GM12878 (cell line): Measurements from ENCODE around the gene FFAR2. TPM values are rescaled to one million over a fixed set of nuclear protein-coding genes. Genes with fewer than 3 reads are reported as not detected.
A peak's percentile ranks its signal among the peaks of the same experiment; 100 is the strongest.

Source experiments
- ATAC-seq: fragments of 200-7000 bp; cut with Tn5 transposase; 3 replicates; pipeline ENCODE4 v1.9.1; 2020; ENCODE audit warnings: mild to moderate bottlenecking, moderate library complexity
- BruUV-seq: library from RNA; stranded (reverse); fragments of 400-500 nt; replicated peaks from 2 replicates; lab custom pipeline; 2021; lab: Mats Ljungman, UMichigan
- CTCF ChIA-PET: fragments of 300-600 bp; sonication (Branson Sonifier 250); formaldehyde crosslinking; extraction: SDS; loops from one replicate; lab custom pipeline; 2021; ENCODE audit warnings: inconsistent platforms; lab: Yijun Ruan, JAX
- POLR2A ChIA-PET: fragments of 350-600 bp; formaldehyde crosslinking; extraction: SDS; loops from one replicate; lab custom pipeline; 2021; ENCODE audit warnings: inconsistent platforms; lab: Charles Lee
- RAD21 ChIA-PET: fragments of 300-600 bp; sonication (Branson Sonifier 250); formaldehyde crosslinking; loops from one replicate; lab custom pipeline; 2023; ENCODE audit warnings: antibody characterized with exemption; ENCODE audit not compliant: unreplicated experiment; lab: Charles Lee
- SMC1A ChIA-PET: fragments of 300-600 bp; sonication (Branson Sonifier 250); formaldehyde crosslinking; loops from one replicate; lab custom pipeline; 2023; ENCODE audit not compliant: unreplicated experiment, uncharacterized antibody; lab: Charles Lee
- DNase-seq: peaks from one replicate; pipeline ENCODE4 v3.0.0-alpha.2; 2011; ENCODE audit warnings: low read depth, low spot score
- FAIRE-seq: peaks from 3 replicates; lab custom pipeline; 2011; peaks lifted over from hg19 to GRCh38; lab: Jason Lieb, UNC
- H2AFZ ChIP-seq: 2 replicates; pipeline ENCODE4 v1.6.0; 2011; ENCODE audit warnings: low read depth, low read length, control low read depth; ENCODE audit not compliant: control insufficient read depth
- H3K27ac ChIP-seq: 2 replicates; pipeline ENCODE4 v1.5.1; 2011; ENCODE audit warnings: control low read depth; ENCODE audit not compliant: control insufficient read depth, insufficient read depth
- H3K27me3 ChIP-seq, 2 experiments: replicated peaks in 1 of 2; 2 replicates each; pipeline versions ENCODE4 v1.6.0 to v1.6.1; 2011; ENCODE audit warnings: low read length in 1 of 2; ENCODE audit not compliant: control insufficient read depth in 2 of 2, insufficient read depth in 2 of 2
- H3K36me3 ChIP-seq, 2 experiments: 2 replicates each; pipeline ENCODE4 v1.5.1; 2011; ENCODE audit warnings: low read length in 1 of 2; ENCODE audit not compliant: control insufficient read depth in 2 of 2, insufficient read depth in 2 of 2
- H3K4me1 ChIP-seq: 2 replicates; pipeline ENCODE4 v1.6.1; 2011; ENCODE audit warnings: mild to moderate bottlenecking, low read length, moderate library complexity, mixed read lengths; ENCODE audit not compliant: control insufficient read depth, insufficient read depth
- H3K4me2 ChIP-seq: 2 replicates; pipeline ENCODE4 v1.6.0; 2011; ENCODE audit warnings: control low read depth; ENCODE audit not compliant: control insufficient read depth, insufficient read depth
- H3K4me3 ChIP-seq: fragments of 200-600 bp; sonication (generic); 2 replicates; pipeline ENCODE4 v1.5.1; 2016
- H3K79me2 ChIP-seq: 2 replicates; pipeline ENCODE4 v1.6.0; 2011; ENCODE audit warnings: low read length; ENCODE audit not compliant: control insufficient read depth, insufficient read depth
- H3K9ac ChIP-seq: 2 replicates; pipeline ENCODE4 v1.8.0; 2011; ENCODE audit warnings: low read length, control low read depth, mixed read lengths; ENCODE audit not compliant: control insufficient read depth, insufficient read depth
- H3K9me3 ChIP-seq: replicated peaks from 3 replicates; pipeline ENCODE4 v1.5.1; 2011; ENCODE audit warnings: mild to moderate bottlenecking, low read length; ENCODE audit not compliant: control insufficient read depth, insufficient read depth
- H4K20me1 ChIP-seq: 2 replicates; pipeline ENCODE4 v1.6.0; 2011; ENCODE audit not compliant: control insufficient read depth, insufficient read depth
- EED ChIP-seq: sonication (generic); IDR thresholded peaks from 2 replicates; pipeline ENCODE4 v1.6.1; 2016; ENCODE audit warnings: antibody characterized with exemption, low read depth
- FOXM1 ChIP-seq: IDR thresholded peaks from 2 replicates; pipeline ENCODE4 v1.6.1; 2012; ENCODE audit warnings: low read depth, mild to moderate bottlenecking, inconsistent platforms, low read length, moderate library complexity
- HCFC1 ChIP-seq: fragments of 150-350 bp; IDR thresholded peaks from 2 replicates; pipeline ENCODE4 v1.6.1; 2014; ENCODE audit warnings: low read length
- IKZF2 ChIP-seq, 2 experiments: fragments of 450-650 bp; IDR thresholded peaks; 2 replicates each; pipeline ENCODE4 v1.6.1; 2017; ENCODE audit warnings: mild to moderate bottlenecking in 2 of 2, moderate library complexity in 2 of 2
- SP1 ChIP-seq: IDR thresholded peaks from one replicate; pipeline ENCODE4 v1.6.1; 2011; ENCODE audit warnings: low read depth, low read length
- TARDBP ChIP-seq: IDR thresholded peaks from 2 replicates; pipeline ENCODE4 v1.6.1; 2016; ENCODE audit warnings: borderline replicate concordance
- TBL1XR1 ChIP-seq: IDR thresholded peaks from 2 replicates; pipeline ENCODE4 v1.6.1; 2012; ENCODE audit warnings: low read depth, low read length, improper control_type of control experiment
- YY1 ChIP-seq: IDR thresholded peaks from 2 replicates; pipeline ENCODE4 v1.6.1; 2011; ENCODE audit warnings: low read depth, mild to moderate bottlenecking, low read length
- ZNF217 ChIP-seq: fragments of 450-650 bp; IDR thresholded peaks from 2 replicates; pipeline ENCODE4 v1.6.1; 2017; ENCODE audit warnings: antibody characterized with exemption, mild to moderate bottlenecking
- WGBS: methylation state at CpG from one replicate; pipeline ENCODE4 v1.1.6; 2016; ENCODE audit warnings: low lambda C conversion rate; ENCODE audit not compliant: insufficient replicate concordance, insufficient coverage; ENCODE audit errors: missing lambda C conversion rate; 5-methylcytosine and 5-hydroxymethylcytosine counted together
- in situ Hi-C: fragments of 300-500 bp; cut with MboI; formaldehyde crosslinking; loops from 9 replicates; pipeline ENCODE4 v1.14.3; 2018; ENCODE audit warnings: mixed read lengths
- intact Hi-C: fragments of 100-400 bp; cut with micrococcal nuclease; formaldehyde crosslinking; loops from one replicate; pipeline ENCODE4 v1.14.2; 2022; ENCODE audit not compliant: unreplicated experiment
- polyA plus RNA-seq, 11 experiments: library from polyadenylated mRNA; depleted of rRNA in 4 of 11; unstranded in 6 of 11; stranded (reverse) in 5 of 11; fragments of >200 nt; fragmentation: Nextera tagmentation in 4 of 11; fragmentation: Illumina TruSeq in 1 of 11; extraction: Ambion mirVana in 4 of 11; extraction: Trizol in 1 of 11; gene quantifications; 1 replicate in 1 of 11; 2 replicates in 10 of 11; pipeline versions ENCODE4 v1.2.1 to v1.2.3, GENCODE V29; 2011 to 2016; ENCODE audit warnings: inconsistent platforms in 2 of 11, missing spikeins in 2 of 11, low read depth in 1 of 11
- total RNA-seq, 4 experiments: library from RNA; depleted of rRNA in 3 of 4; stranded (reverse); fragments of >200 nt in 3 of 4; fragmentation: Illumina TruSeq in 1 of 4; extraction: Trizol in 1 of 4; gene quantifications; 2 replicates each; pipeline versions ENCODE4 v1.2.1 to v1.2.3, GENCODE V29; 2013 to 2021
- TF ChIP-seq, protein P1 (sequence below): fragments of 450-650 bp; IDR thresholded peaks from 2 replicates; pipeline ENCODE4 v1.6.1; 2016; ENCODE audit warnings: mild to moderate bottlenecking
- TF ChIP-seq, protein P2 (sequence below): fragments of 450-650 bp; IDR thresholded peaks from 2 replicates; pipeline ENCODE4 v1.6.1; 2016; ENCODE audit warnings: mild to moderate bottlenecking
- TF ChIP-seq, protein P3 (sequence below): fragments of 450-650 bp; IDR thresholded peaks from 2 replicates; pipeline ENCODE4 v1.6.1; 2017; ENCODE audit warnings: mild to moderate bottlenecking, low read depth, inconsistent platforms; ENCODE audit not compliant: poor library complexity, severe bottlenecking
- TF ChIP-seq, protein P4 (sequence below): fragments of 450-650 bp; IDR thresholded peaks from 2 replicates; pipeline ENCODE4 v1.6.1; 2017; ENCODE audit warnings: low read depth, mild to moderate bottlenecking, moderate library complexity
- TF ChIP-seq, protein P5 (sequence below): IDR thresholded peaks from 2 replicates; pipeline ENCODE4 v1.6.1; 2011; ENCODE audit warnings: borderline replicate concordance, low read depth, mild to moderate bottlenecking, moderate library complexity, low read length; ENCODE audit not compliant: insufficient read depth, poor library complexity, severe bottlenecking

Gene FFAR2
- total and polyA plus RNA-seq, 10 of the 15 experiments (the other 5 are each of a cell fraction or from before 2014, with no cell fraction given) = 0.05 to 4.0 (median 2.1) TPM

DNA sequence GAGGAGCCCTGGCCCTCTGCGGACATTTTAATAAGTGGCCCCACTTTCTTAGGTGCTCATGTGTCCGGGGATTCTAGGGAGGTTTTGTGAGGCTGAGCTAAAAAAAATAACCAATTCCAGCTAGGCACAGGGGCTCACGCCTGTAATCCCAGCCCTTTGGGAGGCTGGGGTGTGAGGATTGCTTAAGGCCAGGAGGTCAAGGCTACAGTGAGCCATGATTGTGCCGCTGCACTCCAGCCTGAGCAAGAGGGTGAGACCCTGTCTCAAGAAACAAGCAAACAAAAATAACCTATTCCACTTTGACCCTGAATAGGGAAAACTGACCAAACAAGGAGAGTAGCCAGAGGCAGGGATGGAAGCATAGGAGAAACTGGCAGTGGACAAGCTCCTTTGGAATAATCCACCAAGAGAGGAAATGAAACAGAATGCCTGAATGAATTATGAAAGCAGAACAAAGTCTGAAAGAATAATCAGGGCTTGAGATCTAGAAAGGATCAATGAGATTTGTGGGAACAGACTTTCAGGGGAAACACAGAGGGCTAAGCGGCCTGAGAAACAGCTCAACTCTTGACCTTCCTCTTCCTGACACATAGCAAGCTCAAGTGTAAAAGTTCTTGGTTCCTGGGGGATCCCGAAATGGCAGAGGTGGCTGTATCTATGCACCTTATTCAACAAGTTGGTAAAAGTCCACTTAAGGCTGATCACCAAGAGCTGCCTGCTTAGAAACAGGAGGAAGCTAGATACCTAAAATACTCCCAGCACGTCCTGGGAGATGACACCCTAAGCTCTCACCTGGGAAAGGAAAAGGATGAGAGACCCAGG lies 30.1 kb upstream of the FFAR2 start:
- no peak overlapping the region for H2AFZ ChIP-seq
- SMC1A ChIA-PET = interaction anchor here (0.6 to 13.1 kb wide), 20 partner anchors 11 to 284 kb away, joined by 3 to 237 read pairs (median 6); partner anchors contain the start of genes FFAR1, FFAR2 and FFAR3
- H4K20me1 ChIP-seq = no peaks in the 10 kb centered on the region
- peak overlapping the region; percentile 30 for H3K9ac ChIP-seq
- BruUV-seq = TSS peak; percentile 10
- peak overlapping the region; percentile 68 for H3K27ac ChIP-seq
- in situ Hi-C loops (no loop called here), intact Hi-C loops (loop anchor here (2.0 to 5.0 kb wide), 2 partner anchors 41 to 65 kb away; no protein-coding TSS in a partner anchor)
- DNase-seq (peak; percentile 88), ATAC-seq (peak; percentile 63), FAIRE-seq (peak; percentile 62)
- no peaks in the 10 kb centered on the region for H3K79me2 ChIP-seq
- peak overlapping the region; percentile 45 for H3K4me2 ChIP-seq
- RAD21 ChIA-PET = interaction anchor here (0.7 to 8.4 kb wide), 24 partner anchors 11 to 429 kb away, joined by 3 to 110 read pairs (median 7); partner anchors contain the start of genes FFAR1 and FFAR2
- CTCF ChIA-PET = interaction anchor here (0.8 to 8.8 kb wide), 16 partner anchors 11 to 102 kb away, joined by 3 to 86 read pairs (median 6); no protein-coding TSS in a partner anchor
- H3K36me3 ChIP-seq = no peaks in the 10 kb centered on the region
- H3K9me3 ChIP-seq = no peaks in the 10 kb centered on the region; the same call in 2 of the 3 replicates
- 41% methylated on average over 6 of the region's 7 CpGs for WGBS
- no peak overlapping the region; the same call in 1 of the 2 replicates for H3K4me3 ChIP-seq
- H3K27me3 ChIP-seq = no peaks in the 10 kb centered on the region
- H3K4me1 ChIP-seq = peaks cover 41% of the 10 kb centered on the region
- POLR2A ChIA-PET = interaction anchor here (1.0 to 6.6 kb wide), 17 partner anchors 10 to 97 kb away, joined by 3 to 67 read pairs (median 9); no protein-coding TSS in a partner anchor
- peak; percentile 90 for TF ChIP-seq FOXM1
- TF ChIP-seq TARDBP = no peak
- TF ChIP-seq, protein P1, sequence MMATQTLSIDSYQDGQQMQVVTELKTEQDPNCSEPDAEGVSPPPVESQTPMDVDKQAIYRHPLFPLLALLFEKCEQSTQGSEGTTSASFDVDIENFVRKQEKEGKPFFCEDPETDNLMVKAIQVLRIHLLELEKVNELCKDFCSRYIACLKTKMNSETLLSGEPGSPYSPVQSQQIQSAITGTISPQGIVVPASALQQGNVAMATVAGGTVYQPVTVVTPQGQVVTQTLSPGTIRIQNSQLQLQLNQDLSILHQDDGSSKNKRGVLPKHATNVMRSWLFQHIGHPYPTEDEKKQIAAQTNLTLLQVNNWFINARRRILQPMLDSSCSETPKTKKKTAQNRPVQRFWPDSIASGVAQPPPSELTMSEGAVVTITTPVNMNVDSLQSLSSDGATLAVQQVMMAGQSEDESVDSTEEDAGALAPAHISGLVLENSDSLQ = 0 out of 2 replicates have a peak, but pooled peaks have one; percentile 5
- TF ChIP-seq EED = peak; percentile 91
- 0 out of 2 replicates have a peak, but pooled peaks have one; percentile 70 for TF ChIP-seq TBL1XR1
- TF ChIP-seq HCFC1 = no peak
- peak; percentile 29 for TF ChIP-seq SP1
- TF ChIP-seq, protein P2, sequence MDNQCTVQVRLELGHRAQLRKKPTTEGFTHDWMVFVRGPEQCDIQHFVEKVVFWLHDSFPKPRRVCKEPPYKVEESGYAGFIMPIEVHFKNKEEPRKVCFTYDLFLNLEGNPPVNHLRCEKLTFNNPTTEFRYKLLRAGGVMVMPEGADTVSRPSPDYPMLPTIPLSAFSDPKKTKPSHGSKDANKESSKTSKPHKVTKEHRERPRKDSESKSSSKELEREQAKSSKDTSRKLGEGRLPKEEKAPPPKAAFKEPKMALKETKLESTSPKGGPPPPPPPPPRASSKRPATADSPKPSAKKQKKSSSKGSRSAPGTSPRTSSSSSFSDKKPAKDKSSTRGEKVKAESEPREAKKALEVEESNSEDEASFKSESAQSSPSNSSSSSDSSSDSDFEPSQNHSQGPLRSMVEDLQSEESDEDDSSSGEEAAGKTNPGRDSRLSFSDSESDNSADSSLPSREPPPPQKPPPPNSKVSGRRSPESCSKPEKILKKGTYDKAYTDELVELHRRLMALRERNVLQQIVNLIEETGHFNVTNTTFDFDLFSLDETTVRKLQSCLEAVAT = peak; percentile 41; the same call in 1 of the 2 replicates
- TF ChIP-seq, protein P3, sequence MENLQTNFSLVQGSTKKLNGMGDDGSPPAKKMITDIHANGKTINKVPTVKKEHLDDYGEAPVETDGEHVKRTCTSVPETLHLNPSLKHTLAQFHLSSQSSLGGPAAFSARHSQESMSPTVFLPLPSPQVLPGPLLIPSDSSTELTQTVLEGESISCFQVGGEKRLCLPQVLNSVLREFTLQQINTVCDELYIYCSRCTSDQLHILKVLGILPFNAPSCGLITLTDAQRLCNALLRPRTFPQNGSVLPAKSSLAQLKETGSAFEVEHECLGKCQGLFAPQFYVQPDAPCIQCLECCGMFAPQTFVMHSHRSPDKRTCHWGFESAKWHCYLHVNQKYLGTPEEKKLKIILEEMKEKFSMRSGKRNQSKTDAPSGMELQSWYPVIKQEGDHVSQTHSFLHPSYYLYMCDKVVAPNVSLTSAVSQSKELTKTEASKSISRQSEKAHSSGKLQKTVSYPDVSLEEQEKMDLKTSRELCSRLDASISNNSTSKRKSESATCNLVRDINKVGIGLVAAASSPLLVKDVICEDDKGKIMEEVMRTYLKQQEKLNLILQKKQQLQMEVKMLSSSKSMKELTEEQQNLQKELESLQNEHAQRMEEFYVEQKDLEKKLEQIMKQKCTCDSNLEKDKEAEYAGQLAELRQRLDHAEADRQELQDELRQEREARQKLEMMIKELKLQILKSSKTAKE = peak; percentile 88
- peak; percentile 75 for TF ChIP-seq ZNF217
- TF ChIP-seq, protein P4, sequence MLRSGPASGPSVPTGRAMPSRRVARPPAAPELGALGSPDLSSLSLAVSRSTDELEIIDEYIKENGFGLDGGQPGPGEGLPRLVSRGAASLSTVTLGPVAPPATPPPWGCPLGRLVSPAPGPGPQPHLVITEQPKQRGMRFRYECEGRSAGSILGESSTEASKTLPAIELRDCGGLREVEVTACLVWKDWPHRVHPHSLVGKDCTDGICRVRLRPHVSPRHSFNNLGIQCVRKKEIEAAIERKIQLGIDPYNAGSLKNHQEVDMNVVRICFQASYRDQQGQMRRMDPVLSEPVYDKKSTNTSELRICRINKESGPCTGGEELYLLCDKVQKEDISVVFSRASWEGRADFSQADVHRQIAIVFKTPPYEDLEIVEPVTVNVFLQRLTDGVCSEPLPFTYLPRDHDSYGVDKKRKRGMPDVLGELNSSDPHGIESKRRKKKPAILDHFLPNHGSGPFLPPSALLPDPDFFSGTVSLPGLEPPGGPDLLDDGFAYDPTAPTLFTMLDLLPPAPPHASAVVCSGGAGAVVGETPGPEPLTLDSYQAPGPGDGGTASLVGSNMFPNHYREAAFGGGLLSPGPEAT = peak; percentile 86
- peak; percentile 98 for TF ChIP-seq IKZF2 (IDR thresholded peaks at IDR 0.05)
- 0 out of 2 replicates have a peak, but pooled peaks have one; percentile 26 for TF ChIP-seq YY1
- TF ChIP-seq, protein P5, sequence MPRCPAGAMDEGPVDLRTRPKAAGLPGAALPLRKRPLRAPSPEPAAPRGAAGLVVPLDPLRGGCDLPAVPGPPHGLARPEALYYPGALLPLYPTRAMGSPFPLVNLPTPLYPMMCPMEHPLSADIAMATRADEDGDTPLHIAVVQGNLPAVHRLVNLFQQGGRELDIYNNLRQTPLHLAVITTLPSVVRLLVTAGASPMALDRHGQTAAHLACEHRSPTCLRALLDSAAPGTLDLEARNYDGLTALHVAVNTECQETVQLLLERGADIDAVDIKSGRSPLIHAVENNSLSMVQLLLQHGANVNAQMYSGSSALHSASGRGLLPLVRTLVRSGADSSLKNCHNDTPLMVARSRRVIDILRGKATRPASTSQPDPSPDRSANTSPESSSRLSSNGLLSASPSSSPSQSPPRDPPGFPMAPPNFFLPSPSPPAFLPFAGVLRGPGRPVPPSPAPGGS = peak; percentile 99
